NCI-H1417 (cell line): ENCODE data around the gene LYPD6.
"Not testable (repeated sequence)": the region's sequence is repeated elsewhere in the genome, so short reads cannot be mapped to it uniquely, and the experiment has no call there.

Experiments
- DNase-seq, 3 experiments: peaks; one replicate each; lab custom pipeline; 2025; lab: John Stamatoyannopoulos, UW

The LYPD6 gene

GRCh38 chr2:149451417-149452165 is 121.2 kb downstream of the LYPD6 start:
- peak in 1 of 3 experiments; percentile 25 for DNase-seq

- no peak for DNase-seq
Observed at GRCh38 chr2:149456285-149456684, 125.9 kb downstream of the LYPD6 start.

- no peak for DNase-seq
Observed at GRCh38 chr2:149458502-149458901, 128.1 kb downstream of the LYPD6 start.

GRCh38 chr2:149463328-149464002 is 133.1 kb downstream of the LYPD6 start:
- no peak for DNase-seq

GRCh38 chr2:149464396-149464795 is 134.0 kb downstream of the LYPD6 start:
- no peak for DNase-seq

GRCh38 chr2:149465873-149466272 is 135.5 kb downstream of the LYPD6 start:
- DNase-seq, result no peak

- no peak for DNase-seq
Observed at GRCh38 chr2:149466635-149467034, 136.2 kb downstream of the LYPD6 start.

- DNase-seq, result no peak
Observed at GRCh38 chr2:149467436-149467835, 137.0 kb downstream of the LYPD6 start.

GRCh38 chr2:149468636-149469035 is 138.2 kb downstream of the LYPD6 start:
- DNase-seq, result no peak

- DNase-seq, result peak in 1 of 3 experiments; percentile 2
Observed at GRCh38 chr2:149470046-149470445, 139.7 kb downstream of the LYPD6 start.

GRCh38 chr2:149472413-149472812 is 142.0 kb downstream of the LYPD6 start:
- DNase-seq, result no peak

GRCh38 chr2:149473068-149473467 is 142.7 kb downstream of the LYPD6 start:
- no peak for DNase-seq

- DNase-seq, result no peak
Observed at GRCh38 chr2:149473521-149473920, 143.1 kb downstream of the LYPD6 start.

GRCh38 chr2:149483004-149483605 is 152.7 kb downstream of the LYPD6 start:
- DNase-seq, result no peak

GRCh38 chr2:149486664-149487063 is 156.3 kb downstream of the LYPD6 start:
- DNase-seq, result no peak

GRCh38 chr2:149487189-149487588 is 156.8 kb downstream of the LYPD6 start:
- no peak for DNase-seq

- DNase-seq, result no peak
Observed at GRCh38 chr2:149488706-149489440, 158.5 kb downstream of the LYPD6 start.

- DNase-seq, result no peak
Observed at GRCh38 chr2:149489452-149489851, 159.1 kb downstream of the LYPD6 start.

- no peak for DNase-seq
Observed at GRCh38 chr2:149490296-149490695, 159.9 kb downstream of the LYPD6 start.

- DNase-seq, result no peak
Observed at GRCh38 chr2:149492923-149493322, 162.5 kb downstream of the LYPD6 start.

GRCh38 chr2:149499204-149499603 is 168.8 kb downstream of the LYPD6 start:
- DNase-seq, result not testable (repeated sequence)

GRCh38 chr2:149506808-149507207 is 176.4 kb downstream of the LYPD6 start:
- DNase-seq, result peak in 1 of 3 experiments; percentile 16
